PC-9 (cell line): Measurements from ENCODE around the gene LCP1.

ENCODE experiments used
- EZH2 ChIP-seq: fragments of 200-600 bp; sonication (generic); IDR thresholded peaks from 2 replicates; pipeline ENCODE4 v1.8.0; 2017; ENCODE audit warnings: antibody characterized with exemption, low read depth
- TF ChIP-seq, protein P1 (sequence below): fragments of 200-600 bp; sonication (generic); conservative IDR thresholded peaks from 2 replicates; pipeline ENCODE4 v1.6.1; 2017; ENCODE audit warnings: mixed run types, antibody characterized with exemption, mild to moderate bottlenecking, moderate library complexity

- TF ChIP-seq, protein P1, sequence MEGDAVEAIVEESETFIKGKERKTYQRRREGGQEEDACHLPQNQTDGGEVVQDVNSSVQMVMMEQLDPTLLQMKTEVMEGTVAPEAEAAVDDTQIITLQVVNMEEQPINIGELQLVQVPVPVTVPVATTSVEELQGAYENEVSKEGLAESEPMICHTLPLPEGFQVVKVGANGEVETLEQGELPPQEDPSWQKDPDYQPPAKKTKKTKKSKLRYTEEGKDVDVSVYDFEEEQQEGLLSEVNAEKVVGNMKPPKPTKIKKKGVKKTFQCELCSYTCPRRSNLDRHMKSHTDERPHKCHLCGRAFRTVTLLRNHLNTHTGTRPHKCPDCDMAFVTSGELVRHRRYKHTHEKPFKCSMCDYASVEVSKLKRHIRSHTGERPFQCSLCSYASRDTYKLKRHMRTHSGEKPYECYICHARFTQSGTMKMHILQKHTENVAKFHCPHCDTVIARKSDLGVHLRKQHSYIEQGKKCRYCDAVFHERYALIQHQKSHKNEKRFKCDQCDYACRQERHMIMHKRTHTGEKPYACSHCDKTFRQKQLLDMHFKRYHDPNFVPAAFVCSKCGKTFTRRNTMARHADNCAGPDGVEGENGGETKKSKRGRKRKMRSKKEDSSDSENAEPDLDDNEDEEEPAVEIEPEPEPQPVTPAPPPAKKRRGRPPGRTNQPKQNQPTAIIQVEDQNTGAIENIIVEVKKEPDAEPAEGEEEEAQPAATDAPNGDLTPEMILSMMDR, result no peak
- TF ChIP-seq EZH2, result no peak
Measured at GRCh38 chr13:46158983-46159382, 23.0 kb downstream of the LCP1 start.
